ENCODE data around the gene AQR.

DNA sequence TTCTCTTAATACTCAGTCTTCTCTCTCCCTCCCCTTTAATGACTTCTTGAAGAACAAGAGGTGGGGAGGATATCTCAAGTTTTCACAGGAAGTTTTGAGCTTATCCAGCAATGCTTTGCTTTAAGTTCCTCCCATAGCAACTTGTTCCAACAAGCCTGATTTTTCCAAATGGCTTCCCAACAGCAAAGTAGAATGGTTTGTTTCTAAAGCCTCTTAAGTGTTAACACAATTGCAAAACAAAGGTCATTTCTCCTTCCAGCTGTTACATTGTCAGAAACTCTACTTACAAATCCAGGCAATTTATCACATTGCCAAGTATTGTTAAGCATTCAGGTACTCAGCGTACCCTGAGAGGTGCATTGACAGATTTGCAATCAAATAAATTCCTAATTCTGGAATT is 25.4 kb upstream of the AQR start:
- TF ChIP-seq, protein P1, sequence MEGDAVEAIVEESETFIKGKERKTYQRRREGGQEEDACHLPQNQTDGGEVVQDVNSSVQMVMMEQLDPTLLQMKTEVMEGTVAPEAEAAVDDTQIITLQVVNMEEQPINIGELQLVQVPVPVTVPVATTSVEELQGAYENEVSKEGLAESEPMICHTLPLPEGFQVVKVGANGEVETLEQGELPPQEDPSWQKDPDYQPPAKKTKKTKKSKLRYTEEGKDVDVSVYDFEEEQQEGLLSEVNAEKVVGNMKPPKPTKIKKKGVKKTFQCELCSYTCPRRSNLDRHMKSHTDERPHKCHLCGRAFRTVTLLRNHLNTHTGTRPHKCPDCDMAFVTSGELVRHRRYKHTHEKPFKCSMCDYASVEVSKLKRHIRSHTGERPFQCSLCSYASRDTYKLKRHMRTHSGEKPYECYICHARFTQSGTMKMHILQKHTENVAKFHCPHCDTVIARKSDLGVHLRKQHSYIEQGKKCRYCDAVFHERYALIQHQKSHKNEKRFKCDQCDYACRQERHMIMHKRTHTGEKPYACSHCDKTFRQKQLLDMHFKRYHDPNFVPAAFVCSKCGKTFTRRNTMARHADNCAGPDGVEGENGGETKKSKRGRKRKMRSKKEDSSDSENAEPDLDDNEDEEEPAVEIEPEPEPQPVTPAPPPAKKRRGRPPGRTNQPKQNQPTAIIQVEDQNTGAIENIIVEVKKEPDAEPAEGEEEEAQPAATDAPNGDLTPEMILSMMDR (IDR thresholded peaks at IDR 0.05), result no peak
- TF ChIP-seq POLR2A (IDR thresholded peaks at IDR 0.05), result no peak
